GM12801 (cell line): ENCODE results near the gene RLN1.

Experiments used
- CTCF ChIP-seq: IDR thresholded peaks from one replicate; pipeline ENCODE4 v1.5.1; 2011; ENCODE audit warnings: control low read depth; ENCODE audit not compliant: insufficient read length; ENCODE audit errors: extremely low read depth

Gene RLN1

DNA sequence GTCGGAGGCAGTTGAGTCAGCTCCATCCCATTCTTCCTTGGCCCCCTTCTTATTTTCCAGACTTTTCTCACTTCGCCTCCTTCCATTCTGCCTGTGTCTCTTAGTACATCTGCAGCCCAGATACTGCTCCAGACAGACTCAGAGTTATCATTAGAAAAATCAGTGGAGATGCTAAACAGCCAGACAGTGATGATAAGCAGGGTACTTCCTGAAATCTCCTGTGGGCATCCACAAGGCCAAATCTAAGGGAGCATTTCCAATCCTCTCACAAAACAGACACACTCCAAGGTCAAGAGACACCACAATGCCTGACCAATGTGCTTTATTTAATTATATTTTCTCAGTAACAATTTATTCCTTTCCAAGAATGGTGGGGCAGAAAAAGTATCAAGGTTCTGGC, 14.5 kb upstream of the RLN1 start:
- no peak for TF ChIP-seq CTCF

DNA sequence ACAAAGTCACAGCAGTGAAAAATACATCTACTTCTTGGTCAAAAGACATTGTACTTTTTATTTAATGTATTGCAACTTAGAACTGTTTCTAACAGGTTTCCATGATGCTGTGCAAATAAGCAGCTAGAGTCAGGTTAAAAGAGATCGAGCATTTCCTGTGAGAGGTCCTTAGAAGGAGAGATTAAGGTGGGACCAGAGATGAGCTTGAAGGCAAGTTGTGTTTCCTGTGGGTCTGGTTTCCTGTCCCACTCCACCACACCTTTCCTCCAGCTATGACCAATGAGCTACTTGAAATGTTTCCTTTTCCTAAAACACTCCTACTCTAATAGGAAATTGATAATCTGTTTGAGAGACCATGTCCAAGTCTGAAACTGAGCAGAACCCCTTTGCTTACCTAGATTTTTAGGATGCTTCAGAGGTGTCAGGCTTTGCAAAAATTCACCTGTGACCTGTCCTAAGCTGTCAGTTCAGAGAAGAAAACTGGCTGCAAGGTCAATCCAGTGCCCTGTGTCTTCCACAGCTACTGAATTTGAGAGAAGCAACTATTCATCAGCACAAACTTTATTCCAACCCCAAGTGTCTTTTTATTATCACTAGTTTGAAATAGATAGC, 13.1 kb upstream of the RLN1 start:
- TF ChIP-seq CTCF, result no peak

- TF ChIP-seq CTCF, result no peak
Observed at GRCh38 chr9:5336688-5337087, 3.0 kb downstream of the RLN1 start.

GRCh38 chr9:5326893-5327548, 12.7 kb downstream of the RLN1 start:
- no peak for TF ChIP-seq CTCF

GRCh38 chr9:5326187-5326586, 13.5 kb downstream of the RLN1 start:
- no peak for TF ChIP-seq CTCF

DNA sequence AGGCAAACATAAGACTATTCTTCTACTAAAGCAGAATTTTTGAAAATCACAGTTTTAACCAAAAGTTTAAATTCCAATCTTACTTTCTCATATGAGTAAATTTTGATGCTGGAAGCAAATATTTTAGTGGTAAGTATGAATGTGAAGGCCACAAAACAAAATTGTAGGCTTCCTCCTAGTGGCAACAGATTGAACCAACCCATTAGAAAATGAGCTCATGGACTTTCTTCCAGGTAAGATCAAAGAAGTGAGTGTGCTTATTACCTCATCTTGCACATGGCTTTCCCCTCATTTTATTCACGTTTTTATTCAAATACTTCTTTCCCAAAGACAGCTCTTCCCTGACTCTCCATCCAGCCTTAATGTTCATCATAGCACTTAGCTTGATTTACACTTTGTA, 18.6 kb downstream of the RLN1 start:
- no peak for TF ChIP-seq CTCF

DNA sequence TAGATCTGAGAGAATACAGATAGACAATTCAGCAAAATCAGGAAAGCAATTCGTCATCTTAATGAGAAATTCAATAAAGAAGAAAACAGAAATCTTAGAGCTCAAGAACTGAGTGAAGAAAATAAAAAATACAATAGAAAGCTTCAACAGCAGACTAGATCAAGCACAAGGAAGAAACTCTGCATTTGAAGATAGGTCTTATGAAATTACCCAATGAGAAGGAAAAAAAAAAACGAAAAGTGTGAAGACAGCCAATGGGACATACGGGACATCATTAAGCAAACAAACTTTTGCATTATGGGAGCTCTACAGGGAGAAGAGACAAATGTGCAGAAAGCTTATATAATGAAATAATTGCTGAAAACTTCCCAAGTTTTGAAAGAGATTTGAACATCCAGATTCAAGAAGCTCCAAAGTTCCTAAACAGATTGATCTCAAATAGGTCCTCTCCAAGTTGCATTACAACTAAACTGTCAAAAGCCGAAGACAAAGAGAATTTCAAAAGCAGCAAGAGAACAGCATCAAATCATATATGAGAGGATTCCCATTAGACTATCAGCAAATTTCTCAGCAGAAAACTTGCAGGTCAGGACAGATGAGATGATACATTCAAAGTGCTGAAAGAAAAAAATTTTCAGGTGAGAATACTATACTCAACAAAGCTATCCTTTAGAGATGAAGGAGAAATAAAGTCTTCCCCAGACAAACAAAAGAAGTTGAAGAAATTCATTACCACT, 24.3 kb downstream of the RLN1 start:
- no peak for TF ChIP-seq CTCF
